ENCODE data around the gene RO60.

RO60 gene

DNA sequence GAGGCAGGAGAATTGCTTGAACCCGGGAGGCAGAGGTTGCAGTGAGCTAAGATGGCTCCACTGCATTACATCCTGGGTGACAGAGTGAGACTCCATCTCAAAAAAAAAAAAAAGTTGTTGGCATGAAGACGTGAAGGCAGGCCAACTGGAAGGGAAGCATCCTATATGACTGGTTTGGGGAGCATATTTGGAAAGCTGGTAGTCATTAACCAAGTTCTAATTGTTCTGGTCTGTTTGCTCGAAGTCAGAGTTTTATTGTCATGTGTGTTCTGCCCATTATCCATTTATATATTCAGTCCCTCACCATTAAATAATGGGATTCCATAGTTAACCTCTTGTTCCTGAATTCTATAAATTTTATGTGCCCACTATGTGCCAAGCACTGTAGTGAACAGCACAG, 49.1 kb downstream of the RO60 start:
- no peak for DNase-seq (ENCODE audit: low spot score)

All from CD4-positive, alpha-beta T cell treated with Interleukin-6 at 100 ng/mL for 8 hours (primary cell).